HG02870 (cell line): ENCODE results near the gene BHLHA9.
"Not testable (repeated sequence)": the region's sequence is repeated elsewhere in the genome, so short reads cannot be mapped to it uniquely, and the experiment has no call there.

ENCODE experiments used
- ATAC-seq: cut with Tn5 transposase; IDR thresholded peaks from one replicate; pipeline ENCODE4 v1.9.1; 2021; ENCODE audit warnings: mild to moderate bottlenecking, moderate library complexity; ENCODE audit not compliant: unreplicated experiment

BHLHA9 gene

DNA sequence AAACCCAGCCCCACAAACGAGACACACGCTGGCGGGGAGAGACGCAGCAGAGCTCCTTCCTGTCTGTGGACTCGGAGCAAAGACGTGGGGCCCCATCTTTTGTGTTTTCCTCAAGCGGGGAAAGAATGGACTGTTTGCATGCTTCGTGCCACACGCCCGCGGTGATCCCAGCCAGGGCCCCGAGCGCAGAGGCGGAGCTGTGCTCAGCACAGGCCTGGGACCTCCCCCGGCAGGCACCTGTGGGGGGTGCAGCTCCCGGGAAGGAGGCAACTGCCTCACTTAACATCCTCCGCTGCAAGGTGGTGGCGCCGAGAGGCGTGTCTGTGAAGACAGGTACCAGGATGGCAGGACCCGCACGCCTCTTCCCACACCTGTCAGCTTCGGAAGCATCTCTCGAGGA is 28.4 kb downstream of the BHLHA9 start:
- ATAC-seq, result no peak

DNA sequence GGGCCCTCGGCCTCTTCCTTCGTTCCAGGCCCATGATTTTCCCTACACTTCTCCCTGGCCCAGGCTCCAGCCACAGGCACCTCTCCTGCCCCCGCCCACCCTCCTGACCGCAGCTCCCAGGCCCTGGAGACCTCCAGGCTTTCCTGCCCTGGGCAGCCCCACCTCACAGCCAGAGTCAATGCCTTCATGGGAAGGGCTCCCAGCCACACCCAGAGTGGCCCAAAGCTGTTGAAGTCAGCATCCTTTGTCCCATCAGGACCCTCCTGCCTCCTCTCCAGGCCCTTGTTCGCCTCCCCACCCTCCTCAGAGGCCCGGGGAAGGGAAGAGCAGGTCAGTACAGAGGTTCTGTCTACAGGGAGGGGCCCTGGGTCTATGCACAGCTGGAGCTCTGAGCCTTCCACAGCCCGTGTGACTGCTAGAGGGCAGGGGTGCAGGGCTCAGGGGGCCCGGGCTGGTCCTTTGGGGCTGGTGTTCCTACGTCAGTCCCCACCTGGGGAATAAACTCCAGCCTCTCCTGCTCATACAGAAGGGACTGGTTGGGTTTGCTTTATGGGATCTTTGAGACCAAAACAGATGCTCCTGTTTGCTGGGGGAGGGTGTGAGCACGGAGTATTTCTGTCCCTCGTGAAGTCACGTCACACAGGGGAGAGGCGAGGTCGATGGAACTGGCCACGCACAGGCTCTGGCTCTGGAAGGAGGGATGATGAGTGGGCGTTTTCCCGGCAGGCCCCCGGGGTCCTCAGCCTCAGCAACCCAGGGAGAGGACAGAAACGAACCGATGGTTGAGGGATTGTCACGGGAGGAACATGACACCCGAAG is 29.5 kb downstream of the BHLHA9 start:
- ATAC-seq, result no peak

GRCh38 chr17:1300371-1300905 is 30.2 kb downstream of the BHLHA9 start:
- ATAC-seq, result no peak

DNA sequence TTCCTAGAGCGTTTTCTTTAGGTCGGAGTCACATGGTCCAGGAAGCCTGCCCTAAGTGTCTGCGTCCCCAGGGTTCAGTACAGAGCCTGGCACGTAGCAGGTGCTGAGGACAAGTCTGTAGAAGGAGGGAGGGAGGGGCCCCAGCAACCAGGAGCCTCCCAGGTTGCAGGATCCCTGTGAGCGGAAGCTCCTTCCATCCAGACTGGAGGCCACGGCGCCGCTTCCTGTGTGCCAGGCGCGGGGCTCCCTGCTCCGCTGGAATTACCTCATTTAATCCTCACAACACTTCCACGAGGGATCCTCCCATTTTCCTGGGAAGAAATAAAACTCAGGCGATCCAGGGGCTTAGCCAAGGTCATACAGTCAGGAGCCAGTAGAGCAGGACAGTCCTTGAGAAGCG is 31.3 kb downstream of the BHLHA9 start:
- no peak for ATAC-seq

DNA sequence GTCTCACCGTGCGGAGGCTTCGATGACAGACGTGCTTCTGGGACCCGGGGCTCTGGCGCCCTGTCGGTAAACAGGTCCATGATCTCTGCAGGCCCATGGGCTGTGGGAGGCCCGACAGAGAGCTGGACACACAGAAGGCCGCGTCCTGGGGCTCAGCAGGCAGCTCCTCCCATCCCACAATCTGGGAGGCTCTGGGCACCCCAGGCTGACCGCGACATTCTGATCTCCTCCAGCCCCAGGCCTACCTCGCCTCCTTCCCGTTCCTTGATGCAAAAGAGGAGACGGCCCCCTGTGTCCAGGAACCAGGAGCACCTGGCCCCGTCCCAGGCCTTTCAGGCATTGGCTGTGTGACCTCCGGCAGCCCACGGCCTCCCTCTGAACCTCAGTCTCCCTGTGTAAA is 32.5 kb downstream of the BHLHA9 start:
- ATAC-seq, result no peak

GRCh38 chr17:1304522-1304921 is 34.3 kb downstream of the BHLHA9 start:
- ATAC-seq, result no peak

DNA sequence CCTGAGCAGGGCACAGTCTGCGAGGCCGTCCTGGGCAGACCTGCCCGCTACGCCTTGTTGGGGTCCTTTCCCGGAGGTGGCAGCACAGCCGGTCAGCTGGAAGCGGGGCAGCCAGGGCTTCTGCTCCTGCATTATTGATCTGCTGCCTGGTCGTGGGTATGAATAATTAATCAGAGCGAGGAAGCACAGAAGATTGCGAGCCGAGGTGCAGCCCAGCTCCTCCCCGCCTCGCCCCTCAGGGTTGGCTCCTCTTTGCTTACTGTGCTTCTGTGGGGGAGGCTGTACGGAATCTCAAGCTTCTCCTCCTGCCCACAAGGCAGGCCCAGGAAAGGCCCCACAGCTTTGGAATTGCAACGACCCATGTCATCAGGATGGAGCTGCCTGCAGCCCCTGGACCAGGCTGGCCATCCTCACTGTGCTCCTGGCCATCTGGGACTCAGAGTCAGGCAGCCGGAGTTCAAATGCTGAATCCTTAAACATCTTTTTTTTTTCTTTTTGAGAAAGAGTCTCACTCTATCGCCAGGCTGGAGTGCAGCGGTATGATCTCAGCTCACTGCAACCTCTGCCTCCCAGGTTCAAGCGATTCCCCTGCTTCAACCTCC is 34.8 kb downstream of the BHLHA9 start:
- ATAC-seq, result no peak

DNA sequence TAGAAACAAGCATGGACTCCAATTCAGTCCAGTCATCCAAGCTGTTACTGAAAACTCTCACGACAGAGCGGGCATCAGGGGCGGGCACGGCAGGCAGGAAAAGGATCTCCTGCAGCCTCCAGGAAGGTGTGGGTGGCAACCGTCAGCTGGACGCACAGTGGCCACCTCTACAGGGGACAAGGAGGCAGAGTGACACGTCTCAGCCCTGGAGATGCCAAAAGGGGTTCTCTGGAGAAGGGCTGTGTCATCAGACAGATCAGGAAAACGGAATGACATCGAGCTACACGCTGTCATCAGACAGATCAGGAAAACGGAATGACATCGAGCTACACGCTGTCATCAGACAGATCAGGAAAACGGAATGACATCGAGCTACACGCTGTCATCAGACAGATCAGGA is 37.6 kb downstream of the BHLHA9 start:
- ATAC-seq, result not testable (repeated sequence)

GRCh38 chr17:1312261-1312870 is 42.1 kb downstream of the BHLHA9 start:
- no peak for ATAC-seq

DNA sequence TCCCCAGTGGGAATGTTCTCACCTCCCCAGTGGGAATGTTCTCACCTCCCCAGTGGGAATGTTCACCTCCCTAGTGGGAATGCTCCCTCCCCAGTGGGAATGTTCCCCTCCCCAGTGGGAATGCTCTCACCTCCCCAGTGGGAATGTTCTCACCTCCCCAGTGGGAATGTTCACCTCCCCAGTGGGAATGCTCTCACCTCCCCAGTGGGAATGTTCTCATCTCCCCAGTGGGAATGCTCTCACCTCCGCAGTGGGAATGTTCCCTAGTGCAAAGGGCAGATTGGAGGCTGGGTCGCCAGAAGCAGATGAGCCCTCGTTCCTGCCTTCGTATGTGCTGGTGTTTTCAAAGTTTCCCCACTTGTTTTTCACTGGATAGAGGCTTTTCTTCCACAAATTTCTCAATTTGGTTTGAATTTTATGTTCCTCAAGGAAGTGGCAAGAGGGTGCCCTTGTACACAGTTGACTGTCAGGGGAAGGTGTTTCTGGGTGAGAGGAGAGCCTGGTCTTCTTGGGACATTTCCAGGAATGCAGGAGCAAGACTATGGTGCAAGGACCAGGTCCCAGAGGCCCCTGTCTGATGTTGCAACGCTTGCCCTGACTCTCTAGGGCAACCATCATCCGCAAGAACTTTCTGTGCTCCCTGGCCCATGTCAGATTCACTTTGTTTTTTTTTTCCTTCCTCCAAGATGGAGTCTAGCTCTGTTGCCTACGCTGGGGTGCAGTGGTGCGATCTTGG is 43.2 kb downstream of the BHLHA9 start:
- ATAC-seq, result no peak

DNA sequence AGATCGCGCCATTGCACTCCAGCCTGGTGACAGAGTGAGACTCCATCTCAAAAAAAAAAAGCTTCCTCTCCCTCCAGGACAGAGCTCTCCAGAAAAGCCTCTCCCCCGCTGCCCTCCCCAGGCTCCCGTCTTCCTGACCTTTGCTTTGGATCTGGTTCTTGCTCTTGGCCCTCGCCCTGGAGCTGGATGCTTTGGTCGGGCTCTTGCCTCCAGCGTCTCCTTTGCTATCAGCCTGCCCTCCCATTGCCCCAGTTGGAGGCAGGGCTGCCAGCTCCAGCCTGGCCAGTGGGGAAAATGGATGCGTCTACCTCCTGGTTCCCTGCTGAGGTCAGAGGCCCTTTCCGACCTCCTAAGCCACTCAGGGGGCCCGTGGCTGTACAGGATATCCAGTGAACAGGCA is 45.2 kb downstream of the BHLHA9 start:
- ATAC-seq, result no peak

- ATAC-seq, result no peak
Measured at GRCh38 chr17:1315891-1316403, 45.7 kb downstream of the BHLHA9 start.
